Right renal cortex interstitium (tissue), 3 donors: Measurements from ENCODE around the gene PARP8. TPM values are rescaled to one million over a fixed set of nuclear protein-coding genes. Genes with fewer than 3 reads are reported as not detected.
"Not testable (repeated sequence)": the region's sequence is repeated elsewhere in the genome, so short reads cannot be mapped to it uniquely, and the experiment has no call there.

Experiments
- DNase-seq, 3 donors: peaks; one replicate each; pipeline ENCODE4 v3.0.0-alpha.2; 2013; ENCODE audit warnings: low read depth in 3 of 3, low spot score in 2 of 3
- polyA plus RNA-seq, 3 donors: library from polyadenylated mRNA; unstranded; fragments of 120-200 nt; gene quantifications; one replicate each; pipeline ENCODE4 v1.2.1, GENCODE V29; 2013; ENCODE audit not compliant: insufficient read length in 3 of 3

Gene PARP8
- polyA plus RNA-seq, 3 donors, result 16.2 to 18.7 (median 16.8) TPM

GRCh38 chr5:50767588-50767987 lies 101.2 kb downstream of the PARP8 start:
- no peak for DNase-seq

GRCh38 chr5:50768634-50769033 lies 102.2 kb downstream of the PARP8 start:
- no peak for DNase-seq

- DNase-seq, result no peak
These were observed 104.0 kb downstream of the PARP8 start for GRCh38 chr5:50770441-50770840.

- not testable (repeated sequence) for DNase-seq
These were observed 108.2 kb downstream of the PARP8 start for GRCh38 chr5:50774446-50775175.

GRCh38 chr5:50786073-50786472 lies 119.6 kb downstream of the PARP8 start:
- no peak for DNase-seq

GRCh38 chr5:50791813-50792212 lies 125.4 kb downstream of the PARP8 start:
- DNase-seq, result no peak

- DNase-seq, result no peak
These were observed 126.4 kb downstream of the PARP8 start for GRCh38 chr5:50792843-50793242.

GRCh38 chr5:50794812-50795211 lies 128.4 kb downstream of the PARP8 start:
- no peak for DNase-seq

GRCh38 chr5:50798002-50798401 lies 131.6 kb downstream of the PARP8 start:
- no peak for DNase-seq

GRCh38 chr5:50799596-50799995 lies 133.2 kb downstream of the PARP8 start:
- no peak for DNase-seq

GRCh38 chr5:50800410-50800809 lies 134.0 kb downstream of the PARP8 start:
- DNase-seq, result no peak

GRCh38 chr5:50807661-50808060 lies 141.2 kb downstream of the PARP8 start:
- DNase-seq, result no peak

GRCh38 chr5:50808406-50808805 lies 142.0 kb downstream of the PARP8 start:
- no peak for DNase-seq

GRCh38 chr5:50811746-50812145 lies 145.3 kb downstream of the PARP8 start:
- DNase-seq, result not testable (repeated sequence)

- DNase-seq, result no peak
These were observed 147.3 kb downstream of the PARP8 start for GRCh38 chr5:50813691-50814090.

- no peak for DNase-seq
These were observed 148.1 kb downstream of the PARP8 start for GRCh38 chr5:50814556-50814955.

GRCh38 chr5:50822046-50822445 lies 155.6 kb downstream of the PARP8 start:
- DNase-seq, result no peak

GRCh38 chr5:50822761-50823160 lies 156.3 kb downstream of the PARP8 start:
- no peak for DNase-seq

GRCh38 chr5:50823568-50823967 lies 157.1 kb downstream of the PARP8 start:
- no peak for DNase-seq

- no peak for DNase-seq
These were observed 157.7 kb downstream of the PARP8 start for GRCh38 chr5:50824109-50824508.

- DNase-seq, result no peak
These were observed 161.2 kb downstream of the PARP8 start for GRCh38 chr5:50827516-50828247.

- DNase-seq, result no peak
These were observed 162.6 kb downstream of the PARP8 start for GRCh38 chr5:50829023-50829422.
